NCI-H2227 treated with DMSO at 0.1 percent for 48 hours (cell line): ENCODE measurements around the gene KLRG1.

Source experiments
- DNase-seq: peaks from one replicate; lab custom pipeline; 2025; lab: John Stamatoyannopoulos, UW

The KLRG1 gene

GRCh38 chr12:8985213-8985754, 4.1 kb upstream of the KLRG1 start:
- DNase-seq: no peak

GRCh38 chr12:8987163-8987562, 2.2 kb upstream of the KLRG1 start:
- DNase-seq: no peak

- no peak for DNase-seq
These were observed 1.7 kb upstream of the KLRG1 start for GRCh38 chr12:8987685-8988084.

GRCh38 chr12:8991371-8992345, 2.3 kb downstream of the KLRG1 start:
- DNase-seq: no peak

GRCh38 chr12:8993827-8994226, 4.5 kb downstream of the KLRG1 start:
- DNase-seq: no peak

- DNase-seq: no peak
These were observed 5.9 kb downstream of the KLRG1 start for GRCh38 chr12:8995021-8995775.

GRCh38 chr12:8996682-8997405, 7.5 kb downstream of the KLRG1 start:
- DNase-seq: no peak

- no peak for DNase-seq
These were observed 11.9 kb downstream of the KLRG1 start for GRCh38 chr12:9001233-9001632.

GRCh38 chr12:9002335-9002734, 13.0 kb downstream of the KLRG1 start:
- DNase-seq: no peak

GRCh38 chr12:9022592-9022991, 33.2 kb downstream of the KLRG1 start:
- no peak for DNase-seq

- no peak for DNase-seq
These were observed 35.2 kb downstream of the KLRG1 start for GRCh38 chr12:9024512-9024911.

GRCh38 chr12:9027161-9028059, 38.1 kb downstream of the KLRG1 start:
- DNase-seq: no peak

- no peak for DNase-seq
These were observed 41.4 kb downstream of the KLRG1 start for GRCh38 chr12:9030776-9031175.

GRCh38 chr12:9032202-9032964, 43.0 kb downstream of the KLRG1 start:
- DNase-seq: no peak

GRCh38 chr12:9033265-9033887, 44.0 kb downstream of the KLRG1 start:
- DNase-seq: no peak

- no peak for DNase-seq
These were observed 44.7 kb downstream of the KLRG1 start for GRCh38 chr12:9034095-9034494.

GRCh38 chr12:9036227-9036626, 46.9 kb downstream of the KLRG1 start:
- DNase-seq: no peak

- DNase-seq: no peak
These were observed 48.1 kb downstream of the KLRG1 start for GRCh38 chr12:9037431-9037830.

GRCh38 chr12:9039397-9039977, 50.1 kb downstream of the KLRG1 start:
- DNase-seq: peak; percentile 39
